ENCODE results near the gene SYNJ1. TPM values are rescaled to one million over a fixed set of nuclear protein-coding genes. Genes with fewer than 3 reads are reported as not detected.

SYNJ1 gene
- total RNA-seq, 1 experiment from 2014 or later, result 10.5 TPM

- Histone ChIP-seq H3K27ac (ENCODE audit: low read length) (no peak overlapping the region), H3K4me1 (ENCODE audit: control insufficient read depth, insufficient read depth, low read length) (no peaks in the 10 kb centered on the region), H3K4me3 (ENCODE audit: low read depth in 2 of 2, low read length in 2 of 2) (no peak overlapping the region), H3K36me3 (ENCODE audit: control insufficient read depth, insufficient read depth, low read length) (no peaks in the 10 kb centered on the region), H3K9me3 (ENCODE audit: control insufficient read depth, insufficient read depth, low read depth, low read length) (no peaks in the 10 kb centered on the region), H3K27me3 (ENCODE audit: control insufficient read depth, insufficient read depth, low read length) (no peaks in the 10 kb centered on the region)
- CTCF ChIA-PET, result no interaction called here
- intact Hi-C loops (cut with micrococcal nuclease; ENCODE audit: unreplicated experiment), result no loop called here
- ATAC-seq, result no peak
- no peak for DNase-seq (ENCODE audit: low read depth, low spot score)
- TF ChIP-seq CTCF (IDR thresholded peaks at IDR 0.05), result no peak
- no peak for TF ChIP-seq REST (IDR thresholded peaks at IDR 0.05; ENCODE audit: insufficient read depth in 1 of 2, low read depth in 2 of 2, low read length in 1 of 2)
- TF ChIP-seq SIN3A (IDR thresholded peaks at IDR 0.05; ENCODE audit: borderline replicate concordance, insufficient read depth, low read depth, low read length), result no peak
- no peak for TF ChIP-seq POLR2AphosphoS5 (IDR thresholded peaks at IDR 0.05; ENCODE audit: low read depth, low read length)
- TF ChIP-seq TCF7L2 (IDR thresholded peaks at IDR 0.05; ENCODE audit: low read depth, low read length), result no peak
- in situ Hi-C loops (cut with HindIII; ENCODE audit: low pct_unique_long_range_greater_than_20kb, low sequenced_read_pairs), result no loop called here
- POLR2A ChIA-PET, result no interaction called here
- no TSS peak for BruUV-seq (replicated peaks)
Measured at GRCh38 chr21:32708069-32708468, 19.7 kb downstream of the SYNJ1 start.

GRCh38 chr21:32705901-32706300, 21.9 kb downstream of the SYNJ1 start:
- in situ Hi-C loops (cut with HindIII; ENCODE audit: low pct_unique_long_range_greater_than_20kb, low sequenced_read_pairs), result no loop called here
- DNase-seq (ENCODE audit: low read depth, low spot score) (no peak), ATAC-seq (no peak)
- Histone ChIP-seq H3K36me3 (ENCODE audit: control insufficient read depth, insufficient read depth, low read length) (no peaks in the 10 kb centered on the region), H3K27me3 (ENCODE audit: control insufficient read depth, insufficient read depth, low read length) (no peaks in the 10 kb centered on the region), H3K4me1 (ENCODE audit: control insufficient read depth, insufficient read depth, low read length) (no peaks in the 10 kb centered on the region), H3K9me3 (ENCODE audit: control insufficient read depth, insufficient read depth, low read depth, low read length) (no peaks in the 10 kb centered on the region), H3K4me3 (ENCODE audit: low read depth in 2 of 2, low read length in 2 of 2) (no peak overlapping the region), H3K27ac (ENCODE audit: low read length) (no peak overlapping the region)
- ChIA-PET CTCF (no interaction called here), POLR2A (no interaction called here)
- no TSS peak for BruUV-seq (replicated peaks)
- intact Hi-C loops (cut with micrococcal nuclease; ENCODE audit: unreplicated experiment), result no loop called here
- TF ChIP-seq SIN3A (IDR thresholded peaks at IDR 0.05; ENCODE audit: borderline replicate concordance, insufficient read depth, low read depth, low read length) (no peak), CTCF (IDR thresholded peaks at IDR 0.05) (no peak), POLR2AphosphoS5 (IDR thresholded peaks at IDR 0.05; ENCODE audit: low read depth, low read length) (no peak), TCF7L2 (IDR thresholded peaks at IDR 0.05; ENCODE audit: low read depth, low read length) (no peak)
